Epidermal melanocyte (primary cell): ENCODE results near the gene HRAS.

Experiments used
- DNase-seq: peaks from one replicate; pipeline ENCODE4 v3.0.0; 2011; ENCODE audit warnings: low spot score; ENCODE audit not compliant: insufficient read length

The HRAS gene

DNA sequence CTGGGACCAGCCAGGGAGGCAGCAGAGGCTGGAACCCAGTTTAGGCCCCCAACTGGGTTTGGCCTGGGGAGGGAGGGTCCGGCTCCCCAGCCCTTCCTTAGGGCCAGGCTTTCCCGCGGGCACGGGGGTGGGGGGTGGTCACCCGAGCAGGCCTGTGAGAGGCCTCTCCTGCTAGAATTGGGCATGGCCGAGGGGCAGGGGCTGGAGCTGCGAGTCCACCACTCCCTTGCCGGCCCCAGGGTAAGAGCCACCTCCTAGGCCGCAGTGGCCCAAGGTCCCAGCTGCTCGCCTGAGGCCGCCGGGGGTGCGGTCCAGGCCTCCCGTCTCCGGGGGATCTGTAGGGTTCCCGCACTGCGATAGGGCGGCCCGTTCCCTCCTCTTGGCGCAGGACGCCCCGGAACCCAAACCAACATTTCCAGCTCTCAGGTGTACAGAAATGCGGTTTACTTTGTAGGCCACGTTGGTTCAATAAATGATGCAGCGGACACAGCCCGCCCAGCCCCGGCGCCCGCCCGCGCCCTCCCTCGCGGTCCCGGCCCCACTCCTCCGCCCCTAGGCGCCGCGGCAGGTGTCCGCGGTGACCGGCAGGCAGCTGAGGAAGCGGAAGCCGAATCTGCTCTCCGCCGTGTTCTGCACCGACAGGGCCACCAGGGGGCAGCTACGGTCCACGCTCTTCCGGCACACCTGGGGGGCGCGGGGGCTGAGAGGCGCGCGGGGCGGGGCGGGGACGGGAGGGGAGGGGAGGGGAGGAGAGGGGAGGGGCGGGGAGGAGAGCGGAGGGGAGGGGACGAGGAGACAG is 19.3 kb upstream of the HRAS start:
- DNase-seq, result no peak

DNA sequence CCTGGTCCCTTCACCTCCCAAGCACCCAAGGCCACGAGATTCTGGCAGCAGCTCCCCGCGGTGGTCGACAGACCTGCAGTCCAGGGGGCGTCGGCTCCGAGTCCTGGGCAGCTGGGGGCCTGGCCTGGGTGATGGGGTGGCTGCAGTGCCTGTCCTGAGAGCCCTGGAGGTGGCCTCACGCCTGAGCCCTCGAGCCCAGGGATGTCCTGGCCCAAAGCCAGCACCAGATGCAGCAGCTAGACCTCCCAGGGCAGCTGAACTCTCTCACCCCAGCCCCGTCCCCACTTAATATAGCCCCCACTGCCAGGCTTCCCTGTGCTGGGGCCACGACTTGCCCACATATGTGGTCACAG is 18.6 kb upstream of the HRAS start:
- DNase-seq, result no peak

DNA sequence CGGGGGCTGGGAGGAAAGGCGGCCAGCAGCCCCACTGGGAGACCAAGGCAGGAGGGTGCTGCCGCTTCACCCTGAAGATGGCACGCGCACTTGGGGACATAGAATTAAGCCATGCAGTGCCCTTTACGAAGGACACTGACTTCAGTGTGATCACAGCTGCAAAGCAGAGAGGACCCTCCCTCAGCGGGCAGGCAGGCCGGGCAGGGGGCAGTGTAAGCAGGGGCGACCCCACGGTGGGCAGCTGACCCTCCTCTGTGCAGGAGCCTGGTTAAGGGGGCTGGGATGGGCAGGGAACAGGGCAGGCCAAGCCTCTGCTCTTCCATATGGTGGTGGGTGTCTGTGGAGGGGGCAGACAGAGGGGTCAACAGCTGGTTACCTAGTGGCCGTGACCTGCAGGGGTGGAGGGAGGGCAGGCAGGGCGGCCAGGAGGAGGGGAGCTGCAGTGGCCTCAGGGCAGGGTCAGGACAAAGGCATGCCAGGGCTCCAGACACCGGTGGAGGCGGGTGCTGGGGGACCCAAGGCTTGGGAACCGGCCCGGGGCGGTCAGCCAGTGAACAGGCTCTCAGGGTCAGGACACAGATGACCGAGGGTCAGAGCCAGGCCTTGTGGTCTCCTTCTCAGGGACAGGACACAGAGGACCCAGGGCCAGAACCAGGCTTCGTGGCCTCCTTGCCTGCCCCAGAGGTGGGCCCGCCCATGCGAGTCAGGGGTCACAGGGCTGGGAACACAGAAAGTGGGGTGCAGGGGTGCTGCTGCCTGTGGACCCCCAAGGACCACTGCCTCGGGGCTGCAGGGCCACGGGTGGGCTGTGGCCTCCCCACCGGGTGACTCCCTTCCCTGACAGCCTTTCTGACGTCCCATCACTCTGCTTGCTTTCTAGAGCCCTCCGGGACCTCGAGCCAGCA is 18.0 kb upstream of the HRAS start:
- DNase-seq, result no peak

DNA sequence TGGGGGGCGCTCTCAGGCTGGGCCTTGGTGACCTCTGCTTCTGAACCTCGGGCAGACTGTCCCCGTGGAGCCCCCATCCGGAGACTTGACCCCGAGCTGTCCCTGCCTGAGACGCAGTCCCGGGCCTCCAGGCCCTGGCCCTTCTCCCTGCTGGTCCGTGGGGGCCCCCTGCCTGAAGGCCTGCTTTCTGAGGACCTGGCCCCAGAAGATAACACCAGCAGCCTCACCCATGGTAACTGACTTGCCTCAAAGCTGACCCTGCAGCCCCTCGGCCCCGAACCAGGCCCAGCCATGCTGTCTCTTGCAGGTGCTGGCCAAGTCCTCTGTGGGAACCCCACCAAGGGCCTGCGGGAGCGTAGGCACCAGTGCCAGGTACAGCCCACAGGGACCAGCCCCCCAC is 16.2 kb upstream of the HRAS start:
- DNase-seq, result no peak

DNA sequence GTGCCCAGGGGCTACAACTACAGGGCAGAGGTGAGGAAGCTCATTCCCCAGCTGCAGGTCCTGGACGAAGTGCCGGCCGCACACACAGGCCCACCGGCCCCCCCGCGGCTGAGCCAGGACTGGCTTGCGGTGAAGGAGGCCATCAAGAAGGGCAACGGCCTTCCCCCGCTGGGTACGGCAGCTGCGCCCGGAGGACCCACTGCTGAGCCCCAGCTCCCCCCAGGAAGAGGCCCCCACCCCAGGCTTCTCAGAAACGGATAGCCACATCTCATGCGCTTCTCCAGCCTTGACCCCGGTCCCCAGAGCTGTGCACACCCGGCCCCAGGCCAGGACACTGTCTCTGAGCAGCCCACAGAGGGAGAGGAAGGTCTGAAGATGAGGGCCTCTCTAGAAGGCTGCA is 15.8 kb upstream of the HRAS start:
- DNase-seq, result no peak

DNA sequence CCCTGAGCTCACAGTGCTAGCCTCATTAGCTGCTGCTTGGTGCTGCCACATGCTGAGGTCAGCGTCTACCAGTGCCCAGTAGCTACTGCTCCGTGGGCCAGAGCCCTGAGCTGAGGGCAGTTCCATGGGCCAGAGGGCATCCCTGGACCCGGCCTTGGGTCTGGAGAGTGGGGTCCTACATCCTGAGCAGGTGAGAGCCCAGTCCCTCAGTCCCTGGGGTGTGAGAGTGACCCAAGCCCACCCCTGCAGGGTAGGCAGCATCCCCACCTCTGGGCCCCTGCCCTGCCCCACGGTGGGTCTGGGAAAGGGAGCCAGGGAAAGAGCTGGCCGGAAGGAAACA is 15.3 kb upstream of the HRAS start:
- no peak for DNase-seq

DNA sequence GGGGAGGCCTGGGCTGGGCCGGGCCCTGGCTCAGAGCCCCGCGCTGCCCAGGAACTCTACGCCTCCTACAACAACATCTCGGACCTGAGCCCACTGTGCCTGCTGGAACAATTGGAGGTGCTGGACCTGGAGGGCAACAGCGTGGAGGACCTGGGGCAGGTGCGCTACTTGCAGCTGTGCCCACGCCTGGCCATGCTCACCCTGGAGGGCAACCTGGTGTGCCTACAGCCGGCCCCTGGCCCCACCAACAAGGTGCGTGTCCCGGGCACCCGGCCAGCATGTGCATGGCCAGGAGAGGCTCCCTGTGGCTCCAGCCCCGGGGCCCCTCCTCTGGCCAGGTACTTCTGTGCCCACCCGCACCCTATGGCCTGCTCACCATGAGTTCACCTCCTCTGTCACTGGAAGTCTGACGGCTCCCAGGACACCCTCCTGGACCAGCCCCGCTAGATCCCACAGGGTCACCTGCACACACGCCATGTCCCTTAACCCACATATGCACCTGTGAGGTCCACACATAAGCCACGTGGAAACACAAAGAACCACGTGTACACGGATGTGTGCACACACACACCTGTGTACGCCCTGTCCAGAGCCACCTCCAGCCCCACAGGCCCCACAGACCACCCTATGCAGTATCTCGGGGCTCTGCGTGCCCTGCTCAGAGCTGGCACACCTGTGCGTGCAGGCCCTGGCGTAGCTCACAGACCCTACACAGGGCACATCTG is 14.8 kb upstream of the HRAS start:
- DNase-seq, result no peak

DNA sequence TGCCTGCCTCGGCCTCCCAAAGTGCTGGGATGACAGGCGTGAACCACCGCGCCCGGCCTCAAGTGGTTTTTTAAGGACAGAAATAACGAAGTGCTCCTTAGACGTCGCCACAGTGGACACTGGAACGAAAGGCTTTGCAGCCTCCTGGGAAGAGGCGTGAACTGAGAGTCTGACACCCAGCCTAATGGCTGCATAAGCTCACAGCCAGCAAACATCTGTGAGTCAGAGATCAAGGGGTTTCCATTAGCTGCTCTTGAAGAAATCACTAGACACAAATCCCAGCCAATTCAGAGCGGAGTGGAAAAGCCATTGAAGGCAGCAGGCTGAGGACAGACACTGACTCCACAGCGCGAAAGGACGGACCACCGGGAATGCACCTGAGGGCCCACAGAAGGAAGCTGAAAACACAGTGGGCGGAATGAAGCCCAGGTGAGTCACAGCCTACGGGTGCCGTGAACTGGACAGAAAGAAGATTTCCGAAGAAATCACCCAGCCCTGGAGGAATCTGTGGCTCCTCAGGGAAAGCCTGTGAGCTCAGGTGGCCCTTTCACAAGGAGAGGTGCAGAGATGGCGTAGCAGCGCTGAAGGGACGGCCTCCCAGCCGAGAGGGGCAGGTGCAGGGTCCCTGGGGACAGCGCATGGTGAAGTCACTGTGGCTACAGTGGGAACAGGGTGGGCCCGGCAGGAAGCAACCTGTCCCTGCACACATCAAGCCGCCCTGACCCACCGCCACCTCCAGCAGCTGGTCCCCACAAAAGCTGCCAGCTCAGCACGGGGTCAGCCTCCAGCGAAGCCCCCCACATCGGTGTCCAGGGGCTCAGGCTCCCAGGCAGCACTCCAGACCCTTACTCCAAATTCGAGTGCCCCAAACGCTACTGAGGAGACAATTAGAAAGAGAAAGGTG is 13.6 kb upstream of the HRAS start:
- DNase-seq, result no peak

DNA sequence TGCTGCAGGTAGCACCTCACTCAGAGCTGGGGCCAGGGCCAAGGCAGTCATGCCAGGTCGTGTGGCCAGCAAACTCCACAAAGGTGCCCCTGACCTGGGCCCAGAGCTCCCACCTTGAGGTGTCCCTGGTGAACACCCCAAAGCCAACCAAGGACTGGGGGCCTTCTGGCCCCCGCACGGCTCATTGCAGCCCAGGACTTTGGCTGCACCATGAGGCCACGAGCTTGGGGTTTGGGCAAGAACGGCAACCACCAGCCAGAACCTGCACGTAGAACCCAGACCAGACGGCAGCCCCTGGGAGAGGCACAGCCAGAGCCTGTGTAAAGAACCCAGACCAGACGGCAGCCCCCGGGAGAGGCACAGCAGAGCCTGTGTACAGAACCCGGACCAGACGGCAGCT is 9.8 kb upstream of the HRAS start:
- DNase-seq, result no peak

DNA sequence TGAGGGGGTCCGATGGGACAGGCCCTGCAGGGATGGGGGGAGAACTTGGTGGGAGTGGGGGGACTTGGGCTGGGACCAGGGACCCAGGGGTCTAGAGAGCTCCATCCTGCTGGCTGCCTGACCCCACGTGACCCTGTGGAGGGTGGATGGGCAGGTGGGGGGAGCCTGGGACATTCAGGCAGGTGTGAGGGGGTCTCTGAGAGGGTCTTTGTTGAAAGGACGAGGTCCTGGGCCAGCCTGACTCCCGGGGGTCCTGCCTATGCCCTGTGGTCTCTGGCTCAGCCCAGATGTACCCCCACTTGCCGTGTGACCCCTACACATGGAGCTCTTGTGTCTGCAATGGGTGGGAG is 9.4 kb upstream of the HRAS start:
- no peak for DNase-seq

DNA sequence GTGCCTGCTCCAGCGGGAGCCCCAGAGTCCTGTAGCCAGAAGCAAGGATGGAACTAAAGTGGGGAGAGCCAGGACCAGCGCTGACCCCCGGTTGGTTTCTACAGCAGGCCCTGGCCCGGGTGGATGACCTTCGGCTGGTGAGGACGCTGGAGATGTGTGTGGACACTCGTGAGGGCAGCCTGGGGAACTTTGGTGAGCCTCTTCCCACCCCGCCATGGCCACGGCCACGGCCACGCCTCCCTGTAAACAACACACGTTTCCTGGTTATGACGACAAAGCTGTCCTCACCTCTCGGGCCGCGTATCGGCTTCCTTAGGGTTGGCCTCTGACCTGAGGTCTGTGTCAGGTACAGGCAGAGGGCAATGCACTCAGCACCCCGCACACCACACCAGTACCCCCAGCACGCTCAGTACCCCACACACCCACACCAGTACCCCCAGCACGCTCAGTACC is 6.1 kb upstream of the HRAS start:
- no peak for DNase-seq

DNA sequence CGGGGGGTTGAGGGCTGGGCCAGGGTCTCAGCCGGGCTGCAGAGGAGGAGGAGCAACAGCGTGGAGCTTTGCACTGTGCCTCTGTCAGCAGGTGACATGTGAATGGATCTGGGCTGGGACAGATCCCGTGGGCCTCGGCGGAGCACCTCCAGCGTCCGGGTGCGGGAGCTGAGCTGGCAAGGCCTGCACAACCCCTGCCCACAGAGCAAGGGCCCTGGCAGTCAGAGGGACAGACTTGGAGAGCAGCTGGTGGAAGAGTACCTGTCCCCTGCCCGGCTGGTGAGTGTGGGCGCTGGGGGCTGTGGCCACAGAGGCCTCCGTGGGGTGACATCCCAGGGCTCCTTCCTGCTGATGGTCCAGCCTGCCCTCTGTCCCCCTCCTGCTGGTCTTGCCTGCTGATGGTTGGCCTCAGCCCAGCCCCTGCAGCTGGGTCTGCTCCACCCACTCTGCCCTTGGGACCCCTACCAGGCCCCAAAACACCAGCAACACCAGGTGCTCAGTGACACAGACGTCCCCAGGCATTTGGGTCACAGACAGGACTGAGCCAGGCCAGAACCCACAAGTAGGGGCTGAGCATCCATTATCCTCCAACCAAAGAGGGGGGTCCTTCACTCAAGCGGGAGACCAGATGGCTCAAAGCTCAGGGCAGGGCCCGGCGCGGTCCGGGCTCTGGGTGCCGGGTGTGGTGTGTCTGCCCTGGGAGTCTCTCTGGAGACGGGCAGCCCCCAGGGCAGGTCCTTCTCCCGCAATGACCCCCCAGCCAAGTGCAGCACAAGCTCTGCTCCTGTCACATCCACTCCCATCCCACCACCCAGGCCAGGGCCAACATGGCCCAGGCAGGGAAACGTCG is 5.4 kb upstream of the HRAS start:
- no peak for DNase-seq

DNA sequence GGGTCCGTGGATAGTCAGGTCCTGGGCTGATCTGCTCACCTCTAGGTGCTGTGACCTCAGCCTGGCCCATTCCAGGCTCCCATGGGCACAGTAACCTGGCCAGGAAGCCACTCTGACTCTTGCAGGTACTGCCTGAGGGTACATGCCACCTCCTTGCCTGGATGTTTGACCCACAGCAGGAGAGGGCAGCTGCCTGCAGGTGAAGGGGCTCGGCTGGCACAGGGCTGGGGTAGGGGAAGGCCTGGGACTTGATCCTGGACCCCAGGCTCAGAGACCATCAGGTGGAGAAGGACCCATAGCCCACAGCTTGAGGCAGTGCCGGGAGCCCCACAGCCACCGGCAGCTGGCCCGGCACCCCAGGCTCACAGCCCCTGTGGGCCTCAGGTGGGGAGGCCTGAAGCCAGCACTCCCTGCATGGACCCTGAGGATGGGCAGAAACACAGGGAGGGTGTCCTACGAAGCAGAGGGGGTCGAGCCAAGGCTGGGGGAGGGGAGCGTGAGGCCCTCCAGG is 4.7 kb upstream of the HRAS start:
- no peak for DNase-seq

DNA sequence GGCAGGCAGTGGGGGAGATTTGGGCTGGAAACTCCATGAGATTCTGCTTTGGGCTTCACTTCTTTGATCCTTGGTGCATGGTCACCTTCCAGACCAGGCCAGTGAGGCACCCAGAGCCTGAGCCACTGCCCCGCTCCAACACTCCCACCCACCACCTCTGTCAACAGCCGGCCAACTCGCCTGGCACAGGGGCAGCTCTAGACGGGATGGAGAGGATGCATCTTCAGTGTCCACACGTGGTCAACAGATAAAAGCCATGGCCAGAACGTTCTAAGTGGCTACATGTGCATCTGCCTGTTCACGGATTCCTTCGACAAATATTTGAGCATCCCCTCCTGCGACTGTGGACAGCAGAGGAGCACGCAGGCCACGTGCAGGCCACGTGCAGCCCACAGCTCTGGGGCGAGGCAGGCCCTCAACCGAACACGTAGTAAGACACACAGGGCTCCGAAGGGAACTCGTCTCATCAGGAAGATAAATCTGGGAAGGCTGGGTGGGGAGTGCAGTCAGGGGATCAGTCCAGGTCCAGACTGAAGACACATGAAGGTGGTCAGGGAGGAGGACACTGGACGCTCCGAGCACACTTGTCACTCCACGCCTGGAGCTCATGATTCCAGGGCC is 3.2 kb upstream of the HRAS start:
- DNase-seq, result no peak

DNA sequence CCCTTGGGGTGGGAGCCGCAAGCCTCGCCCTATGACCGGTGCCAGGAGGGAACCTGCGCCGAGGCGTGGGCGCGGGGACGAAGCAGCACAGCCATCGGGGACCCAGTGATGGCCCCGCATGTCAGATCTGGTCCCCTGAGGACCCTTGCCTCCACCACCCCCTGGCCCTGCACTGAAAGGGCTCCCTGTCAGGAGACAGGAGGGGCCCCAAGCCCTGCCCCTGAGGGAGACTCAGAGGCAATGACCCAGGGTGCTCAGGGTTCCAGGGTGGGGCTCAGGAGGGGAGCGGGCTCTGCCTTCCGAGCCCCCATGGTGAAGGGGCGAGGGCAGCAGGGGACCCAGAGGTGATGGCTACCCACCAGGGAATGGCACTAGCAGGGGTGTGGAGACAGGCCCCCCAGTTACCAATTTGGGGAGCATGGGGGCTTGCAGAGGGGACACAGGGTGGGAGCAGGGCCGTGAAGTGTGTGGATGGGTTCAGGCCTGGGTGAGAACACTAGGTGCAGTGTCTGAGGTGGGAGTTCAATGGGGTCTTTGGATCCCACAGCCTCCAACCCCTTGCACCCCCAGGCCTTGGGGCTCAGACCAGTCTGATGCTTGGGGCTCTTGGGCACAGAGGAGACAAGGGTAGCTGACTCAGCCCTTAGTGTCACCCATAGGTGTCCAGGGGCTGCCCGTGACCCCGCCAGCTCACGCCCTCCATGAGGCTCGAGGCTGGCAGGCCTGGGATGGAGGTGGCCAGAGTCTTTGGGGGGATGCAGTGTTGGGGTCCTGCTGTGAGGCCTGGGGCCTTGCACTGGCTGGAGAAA is 2.5 kb upstream of the HRAS start:
- DNase-seq, result no peak

DNA sequence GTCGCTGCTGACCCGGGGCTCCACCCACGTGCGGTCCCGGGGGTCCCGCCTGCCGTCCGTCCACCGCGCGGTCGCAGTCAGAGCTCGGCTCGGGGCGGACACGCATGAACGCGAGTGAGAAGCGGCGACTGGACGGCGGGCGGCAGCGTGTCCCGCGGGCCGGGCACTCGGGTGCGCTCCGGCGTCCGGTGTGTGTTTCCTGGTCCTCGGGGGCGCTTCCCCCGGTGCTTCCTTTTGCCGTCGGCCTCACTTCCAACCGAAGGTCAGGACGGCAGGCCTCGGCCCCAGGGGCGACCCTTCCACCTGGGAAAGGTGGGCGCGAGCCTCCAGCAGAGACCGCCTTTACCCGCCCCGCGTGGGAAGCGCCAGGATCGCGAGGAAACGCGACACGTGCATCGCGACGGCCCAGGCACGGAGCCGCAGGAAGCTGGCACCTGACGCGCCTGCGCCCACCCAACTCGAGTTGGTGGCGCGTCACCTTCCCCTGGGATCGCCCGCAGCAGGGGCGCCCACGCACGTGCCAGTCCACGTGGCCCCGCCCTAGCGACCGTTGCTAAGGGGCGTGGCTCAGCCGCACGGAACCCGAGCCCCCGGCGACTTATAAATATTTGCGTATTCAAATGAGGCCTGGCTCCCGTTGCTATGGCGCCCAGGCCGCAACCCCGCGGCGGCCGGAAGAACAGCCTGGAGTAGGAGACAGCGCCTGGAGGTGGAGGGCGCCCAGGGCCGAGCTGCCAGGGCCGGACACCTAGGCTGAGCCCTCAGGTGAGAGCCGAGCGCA is 1.7 kb upstream of the HRAS start, which contains the start of gene LRRC56:
Gene LRRC56 (plus strand): TSS at position 687 of the 781 bp plus-strand sequence. CDS start 3,158 bp downstream, outside the sequence.
- DNase-seq, result peak; percentile 96

DNA sequence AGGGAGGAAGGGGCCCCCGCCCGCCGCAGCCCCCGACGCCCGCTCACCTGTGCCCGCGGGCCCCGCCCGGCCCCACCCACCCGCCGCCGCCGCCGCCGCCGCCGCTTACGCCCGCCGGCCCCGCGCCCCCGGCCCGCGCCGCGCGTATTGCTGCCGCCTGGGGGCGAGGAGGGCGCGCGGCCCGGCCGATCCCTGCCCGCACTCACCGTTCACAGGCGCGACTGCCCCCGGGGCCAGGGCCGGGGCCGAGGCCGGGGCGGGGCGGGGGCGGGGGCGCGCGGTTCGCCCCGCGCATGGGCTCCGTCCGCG is 212 bp downstream of the HRAS start:
- DNase-seq, result no peak
